ENCODE results near the gene KAT7. TPM values are rescaled to one million over a fixed set of nuclear protein-coding genes. Genes with fewer than 3 reads are reported as not detected.
"Not testable (repeated sequence)": the region's sequence is repeated elsewhere in the genome, so short reads cannot be mapped to it uniquely, and the experiment has no call there.

KAT7 gene
- total RNA-seq, 4 donors from 2014 or later: 39.3 to 71.0 (median 51.7) TPM

- WGBS, 2 donors: 90% methylated on average over 2 of the region's 2 CpGs
- no peak for DNase-seq (ENCODE audit: low spot score in 2 of 2)
- TF ChIP-seq CTCF (IDR thresholded peaks at IDR 0.05) (no peak), POLR2A (IDR thresholded peaks at IDR 0.05) (no peak)
- intact Hi-C loops (cut with DNase I; ENCODE audit: low total_unique reads): no loop called here
- no peak overlapping the region for H3K4me3 ChIP-seq (ENCODE audit: low read depth, poor library complexity, severe bottlenecking)
Measured at GRCh38 chr17:49823614-49824013, 35.1 kb downstream of the KAT7 start.

GRCh38 chr17:49825645-49826044, 37.2 kb downstream of the KAT7 start:
- DNase-seq (ENCODE audit: low spot score in 2 of 2): no peak
- TF ChIP-seq CTCF (IDR thresholded peaks at IDR 0.05) (no peak), POLR2A (IDR thresholded peaks at IDR 0.05) (no peak)
- WGBS, 2 donors: 70 to 95% methylated on average over 2 of the region's 2 CpGs
- H3K4me3 ChIP-seq (ENCODE audit: low read depth, poor library complexity, severe bottlenecking): no peak overlapping the region
- intact Hi-C loops (cut with DNase I; ENCODE audit: low total_unique reads): no loop called here

GRCh38 chr17:49828325-49828724, 39.8 kb downstream of the KAT7 start:
- intact Hi-C loops (cut with DNase I; ENCODE audit: low total_unique reads); DNase-seq (ENCODE audit: low spot score in 2 of 2); H3K4me3 ChIP-seq (ENCODE audit: low read depth, poor library complexity, severe bottlenecking): not testable (repeated sequence)
- 11 to 23% methylated on average over 2 of the region's 2 CpGs for WGBS, 2 donors

- DNase-seq (ENCODE audit: low spot score in 2 of 2): no peak
- TF ChIP-seq POLR2A (IDR thresholded peaks at IDR 0.05): no peak
- TF ChIP-seq CTCF (IDR thresholded peaks at IDR 0.05): no peak
- H3K4me3 ChIP-seq (ENCODE audit: low read depth, poor library complexity, severe bottlenecking): no peak overlapping the region
- 87 to 90% methylated on average over 2 of the region's 2 CpGs for WGBS, 2 donors
- intact Hi-C loops (cut with DNase I; ENCODE audit: low total_unique reads): no loop called here
Measured at GRCh38 chr17:49829026-49829425, 40.5 kb downstream of the KAT7 start.

GRCh38 chr17:49830605-49831004, 42.1 kb downstream of the KAT7 start:
- no peak overlapping the region for H3K4me3 ChIP-seq (ENCODE audit: low read depth, poor library complexity, severe bottlenecking)
- intact Hi-C loops (cut with DNase I; ENCODE audit: low total_unique reads): no loop called here
- TF ChIP-seq POLR2A (IDR thresholded peaks at IDR 0.05): no peak
- DNase-seq (ENCODE audit: low spot score in 2 of 2): no peak
- 17 to 21% methylated on average over 1 of the region's 1 CpG for WGBS, 2 donors

- no peak for DNase-seq (ENCODE audit: low spot score in 2 of 2)
- WGBS, 2 donors: 76 to 81% methylated on average over 7 of the region's 7 CpGs
- H3K4me3 ChIP-seq (ENCODE audit: low read depth, poor library complexity, severe bottlenecking): no peak overlapping the region
- intact Hi-C loops (cut with DNase I; ENCODE audit: low total_unique reads): no loop called here
- TF ChIP-seq POLR2A (IDR thresholded peaks at IDR 0.05): no peak
- no peak for TF ChIP-seq CTCF (IDR thresholded peaks at IDR 0.05)
Measured at GRCh38 chr17:49832840-49833599, 44.5 kb downstream of the KAT7 start.

All from lower leg skin (tissue), 4 donors.